KMS-11 (cell line): ENCODE data around the gene HSDL2.
A peak's percentile ranks its signal among the peaks of the same experiment; 100 is the strongest.

Experiments used
- H2AFZ ChIP-seq: fragments of 200-600 bp; sonication (generic); 2 replicates; pipeline ENCODE4 v1.6.1; 2016; ENCODE audit warnings: antibody characterized with exemption, mixed run types, low read depth
- H3K27ac ChIP-seq: fragments of 200-600 bp; sonication (generic); 2 replicates; pipeline ENCODE4 v1.6.1; 2016; ENCODE audit warnings: mild to moderate bottlenecking, mixed run types
- H3K27me3 ChIP-seq: fragments of 200-600 bp; sonication (generic); 2 replicates; pipeline ENCODE4 v1.6.1; 2017; ENCODE audit warnings: mild to moderate bottlenecking, low read depth, mixed run types, moderate library complexity; ENCODE audit not compliant: insufficient read depth
- H3K36me3 ChIP-seq: fragments of 200-600 bp; sonication (generic); 2 replicates; pipeline ENCODE4 v1.6.1; 2017; ENCODE audit warnings: mild to moderate bottlenecking, mixed run types; ENCODE audit not compliant: insufficient read depth
- H3K4me1 ChIP-seq: fragments of 200-600 bp; sonication (generic); 2 replicates; pipeline ENCODE4 v1.6.1; 2016; ENCODE audit warnings: mild to moderate bottlenecking, low read depth, mixed run types; ENCODE audit not compliant: poor library complexity, severe bottlenecking
- H3K4me2 ChIP-seq: fragments of 200-600 bp; sonication (generic); 2 replicates; pipeline ENCODE4 v1.7.0; 2016; ENCODE audit warnings: mild to moderate bottlenecking, mixed run types
- H3K4me3 ChIP-seq: fragments of 200-600 bp; sonication (generic); IDR thresholded peaks from 2 replicates; pipeline ENCODE4 v1.6.1; 2017; ENCODE audit warnings: low read depth, low read length, mixed read lengths; ENCODE audit not compliant: insufficient read depth
- H3K79me2 ChIP-seq: fragments of 200-600 bp; sonication (generic); 2 replicates; pipeline ENCODE4 v1.6.1; 2016; ENCODE audit warnings: low read depth, mixed run types; ENCODE audit not compliant: insufficient read depth
- H3K9ac ChIP-seq: fragments of 200-600 bp; sonication (generic); 2 replicates; pipeline ENCODE4 v1.6.1; 2016; ENCODE audit warnings: mild to moderate bottlenecking, mixed run types
- H4K20me1 ChIP-seq: fragments of 200-600 bp; sonication (generic); 2 replicates; pipeline ENCODE4 v1.6.1; 2016; ENCODE audit warnings: mild to moderate bottlenecking, mixed run types; ENCODE audit not compliant: insufficient read depth
- TF ChIP-seq, protein P1 (sequence below): fragments of 200-600 bp; sonication (generic); conservative IDR thresholded peaks from 2 replicates; pipeline ENCODE4 v1.6.1; 2017; ENCODE audit warnings: low read depth, mild to moderate bottlenecking, antibody characterized with exemption, low read length, moderate library complexity, mixed read lengths

Gene HSDL2

DNA sequence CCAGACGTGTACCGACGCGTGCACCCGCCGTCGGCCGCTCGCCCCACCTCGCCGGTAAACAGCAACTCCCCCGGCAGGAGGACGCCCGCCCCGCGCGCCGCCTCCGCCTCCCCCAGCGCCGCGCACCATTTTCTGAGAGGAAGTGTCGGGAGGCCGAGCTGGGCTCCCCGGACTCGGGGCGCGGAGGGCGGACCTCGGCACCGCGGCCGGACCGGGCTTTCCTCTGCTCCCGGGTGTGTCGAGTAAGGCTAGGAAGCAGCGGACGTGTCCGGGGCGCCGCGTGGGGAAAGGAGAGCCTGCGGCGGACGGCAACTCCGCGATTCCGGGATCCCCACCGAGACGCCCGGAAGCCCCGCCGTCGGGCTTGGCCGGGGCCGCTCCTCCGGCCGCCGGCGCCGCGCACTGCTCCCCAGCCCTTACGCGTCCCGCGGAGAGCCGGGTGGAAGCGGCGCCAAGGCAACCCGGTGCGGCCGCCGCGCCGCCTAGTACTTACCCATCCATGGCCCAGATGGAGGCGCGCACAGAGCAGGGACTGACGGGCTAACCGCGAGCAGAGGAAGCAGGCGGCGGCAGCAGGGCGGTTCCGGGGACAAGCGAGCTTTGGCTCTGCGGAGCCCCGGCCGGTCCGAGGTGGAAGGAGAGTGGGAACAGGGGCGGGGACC is 46.8 kb upstream of the HSDL2 start, which contains the start of gene PTBP3:
Gene PTBP3 (minus strand): TSS at position 643 of the 662 bp plus-strand sequence. CDS start 35,754 bp downstream, outside the sequence.
- peak within 1 kb of the TSS; percentile 91 for H3K4me2 ChIP-seq
- H3K36me3 ChIP-seq = no peaks in the 10 kb centered on the region
- TF ChIP-seq, protein P1, sequence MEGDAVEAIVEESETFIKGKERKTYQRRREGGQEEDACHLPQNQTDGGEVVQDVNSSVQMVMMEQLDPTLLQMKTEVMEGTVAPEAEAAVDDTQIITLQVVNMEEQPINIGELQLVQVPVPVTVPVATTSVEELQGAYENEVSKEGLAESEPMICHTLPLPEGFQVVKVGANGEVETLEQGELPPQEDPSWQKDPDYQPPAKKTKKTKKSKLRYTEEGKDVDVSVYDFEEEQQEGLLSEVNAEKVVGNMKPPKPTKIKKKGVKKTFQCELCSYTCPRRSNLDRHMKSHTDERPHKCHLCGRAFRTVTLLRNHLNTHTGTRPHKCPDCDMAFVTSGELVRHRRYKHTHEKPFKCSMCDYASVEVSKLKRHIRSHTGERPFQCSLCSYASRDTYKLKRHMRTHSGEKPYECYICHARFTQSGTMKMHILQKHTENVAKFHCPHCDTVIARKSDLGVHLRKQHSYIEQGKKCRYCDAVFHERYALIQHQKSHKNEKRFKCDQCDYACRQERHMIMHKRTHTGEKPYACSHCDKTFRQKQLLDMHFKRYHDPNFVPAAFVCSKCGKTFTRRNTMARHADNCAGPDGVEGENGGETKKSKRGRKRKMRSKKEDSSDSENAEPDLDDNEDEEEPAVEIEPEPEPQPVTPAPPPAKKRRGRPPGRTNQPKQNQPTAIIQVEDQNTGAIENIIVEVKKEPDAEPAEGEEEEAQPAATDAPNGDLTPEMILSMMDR = no peak
- H2AFZ ChIP-seq = peak within 1 kb of the TSS; percentile 73
- no peak within 1 kb of the TSS for H3K4me3 ChIP-seq
- H4K20me1 ChIP-seq = no peaks in the 10 kb centered on the region
- peak within 1 kb of the TSS; percentile 85 for H3K27ac ChIP-seq
- peaks cover 30% of the 10 kb centered on the region for H3K4me1 ChIP-seq
- peaks cover 46% of the 10 kb centered on the region for H3K79me2 ChIP-seq
- H3K9ac ChIP-seq = peak within 1 kb of the TSS; percentile 78
- no peaks in the 10 kb centered on the region for H3K27me3 ChIP-seq

DNA sequence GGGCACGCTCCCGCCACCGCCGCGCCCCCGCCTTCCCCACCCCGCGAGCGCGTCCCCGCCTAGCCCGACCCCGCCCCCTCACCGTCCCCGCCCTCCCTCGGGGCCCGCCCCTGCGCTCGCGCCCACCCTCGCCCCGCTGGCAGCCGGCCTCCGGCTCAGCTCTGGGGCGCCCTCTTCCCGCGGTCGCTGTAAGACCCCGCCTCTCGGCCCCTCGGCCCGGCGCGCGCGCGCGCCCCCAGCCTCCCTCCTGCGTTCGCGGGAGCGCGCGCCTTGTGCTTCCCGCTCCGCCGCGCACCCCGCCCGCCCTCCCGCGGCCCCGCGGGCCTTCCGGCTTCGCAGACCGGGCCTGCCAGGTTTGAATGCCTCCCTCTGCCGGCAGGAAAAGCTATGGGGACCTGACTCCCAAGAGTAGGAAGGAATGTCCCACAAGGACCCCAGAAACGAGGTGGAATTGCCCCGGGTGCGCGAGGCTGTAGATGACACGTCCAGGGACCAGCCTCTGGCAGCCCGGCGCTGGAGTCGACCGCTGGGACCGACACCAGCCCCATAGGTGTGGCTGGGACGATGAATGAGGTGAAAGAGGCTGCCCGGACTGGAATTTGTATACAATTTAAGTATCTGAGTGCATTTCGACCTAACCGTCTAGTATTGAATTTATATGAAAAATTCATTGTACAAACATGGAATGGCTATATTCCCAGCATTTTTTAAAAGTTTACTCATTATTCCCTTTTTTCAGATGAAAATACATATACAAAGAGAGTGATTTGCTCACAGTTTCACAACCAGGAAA is 46.1 kb upstream of the HSDL2 start:
- peak overlapping the region; percentile 73 for H2AFZ ChIP-seq
- H3K4me1 ChIP-seq = peaks cover 24% of the 10 kb centered on the region
- H3K36me3 ChIP-seq = no peaks in the 10 kb centered on the region
- TF ChIP-seq, protein P1 = peak; percentile 47
- peak overlapping the region; percentile 78 for H3K9ac ChIP-seq
- peaks cover 38% of the 10 kb centered on the region for H3K79me2 ChIP-seq
- peak overlapping the region; percentile 85 for H3K27ac ChIP-seq
- peak overlapping the region; percentile 90 for H3K4me2 ChIP-seq
- no peaks in the 10 kb centered on the region for H4K20me1 ChIP-seq
- H3K27me3 ChIP-seq = no peaks in the 10 kb centered on the region
- H3K4me3 ChIP-seq = no peak overlapping the region

DNA sequence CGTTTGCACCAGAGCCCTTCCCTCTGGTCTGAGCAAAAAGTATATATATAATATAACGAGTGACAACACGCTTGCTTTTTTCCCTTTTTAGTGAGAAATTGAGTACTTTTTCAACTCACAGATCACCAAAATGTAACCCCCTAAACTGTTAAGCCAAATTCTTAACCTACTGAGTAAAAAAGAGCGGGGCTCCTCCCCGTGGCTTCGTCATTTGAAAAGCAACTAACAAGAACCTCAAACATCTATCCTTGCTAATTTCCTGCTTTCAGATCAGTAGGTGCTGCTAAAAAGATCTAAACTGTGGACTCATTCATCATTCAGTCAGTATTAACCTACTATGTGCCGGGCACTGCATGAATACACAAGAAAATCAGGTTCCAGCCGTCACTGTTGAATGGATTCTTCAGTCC is 45.5 kb upstream of the HSDL2 start:
- H3K9ac ChIP-seq = peak overlapping the region; percentile 78
- H3K27ac ChIP-seq = peak overlapping the region; percentile 80
- no peaks in the 10 kb centered on the region for H3K27me3 ChIP-seq
- peaks cover 32% of the 10 kb centered on the region for H3K79me2 ChIP-seq
- no peaks in the 10 kb centered on the region for H3K36me3 ChIP-seq
- H3K4me1 ChIP-seq = peaks cover 24% of the 10 kb centered on the region
- H3K4me3 ChIP-seq = no peak overlapping the region
- peak overlapping the region; percentile 90 for H3K4me2 ChIP-seq
- TF ChIP-seq, protein P1 = no peak
- no peaks in the 10 kb centered on the region for H4K20me1 ChIP-seq
- H2AFZ ChIP-seq = peak overlapping the region; percentile 73

DNA sequence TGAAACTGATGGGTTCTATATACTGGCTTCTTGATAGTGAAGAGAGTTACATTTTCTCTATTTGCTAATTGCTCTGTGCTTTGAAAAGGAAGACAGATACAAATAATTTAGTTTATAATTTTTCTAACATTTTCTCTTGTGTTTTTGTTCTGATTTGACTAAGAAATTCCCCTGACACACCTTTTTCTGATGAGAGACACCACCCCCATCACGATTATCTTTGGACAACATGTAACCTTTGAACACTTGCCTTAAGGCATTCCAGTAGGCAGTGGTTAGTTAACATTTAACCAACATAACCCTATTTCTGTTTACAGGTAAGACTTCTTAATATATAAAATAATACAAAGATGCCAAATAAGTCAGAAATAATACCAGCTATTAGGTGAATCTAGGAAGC is 42.4 kb upstream of the HSDL2 start:
- Histone ChIP-seq H4K20me1 (no peaks in the 10 kb centered on the region), H2AFZ (no peak overlapping the region), H3K27ac (no peak overlapping the region), H3K36me3 (no peaks in the 10 kb centered on the region), H3K4me1 (peaks cover 9% of the 10 kb centered on the region), H3K4me3 (no peak overlapping the region), H3K27me3 (no peaks in the 10 kb centered on the region), H3K79me2 (peaks cover 1% of the 10 kb centered on the region; the same call in 1 of the 2 replicates), H3K9ac (no peak overlapping the region), H3K4me2 (no peak overlapping the region)
- TF ChIP-seq, protein P1 = no peak
